ENCODE measurements around the gene PDE8A. TPM values are rescaled to one million over a fixed set of nuclear protein-coding genes. Genes with fewer than 3 reads are reported as not detected.
A peak's percentile ranks its signal among the peaks of the same experiment; 100 is the strongest.

The PDE8A gene
- total and polyA plus RNA-seq, 2 of the 13 experiments (the other 11 are each of a cell fraction or from before 2014, with no cell fraction given): 26.3 to 48.5 TPM

DNA sequence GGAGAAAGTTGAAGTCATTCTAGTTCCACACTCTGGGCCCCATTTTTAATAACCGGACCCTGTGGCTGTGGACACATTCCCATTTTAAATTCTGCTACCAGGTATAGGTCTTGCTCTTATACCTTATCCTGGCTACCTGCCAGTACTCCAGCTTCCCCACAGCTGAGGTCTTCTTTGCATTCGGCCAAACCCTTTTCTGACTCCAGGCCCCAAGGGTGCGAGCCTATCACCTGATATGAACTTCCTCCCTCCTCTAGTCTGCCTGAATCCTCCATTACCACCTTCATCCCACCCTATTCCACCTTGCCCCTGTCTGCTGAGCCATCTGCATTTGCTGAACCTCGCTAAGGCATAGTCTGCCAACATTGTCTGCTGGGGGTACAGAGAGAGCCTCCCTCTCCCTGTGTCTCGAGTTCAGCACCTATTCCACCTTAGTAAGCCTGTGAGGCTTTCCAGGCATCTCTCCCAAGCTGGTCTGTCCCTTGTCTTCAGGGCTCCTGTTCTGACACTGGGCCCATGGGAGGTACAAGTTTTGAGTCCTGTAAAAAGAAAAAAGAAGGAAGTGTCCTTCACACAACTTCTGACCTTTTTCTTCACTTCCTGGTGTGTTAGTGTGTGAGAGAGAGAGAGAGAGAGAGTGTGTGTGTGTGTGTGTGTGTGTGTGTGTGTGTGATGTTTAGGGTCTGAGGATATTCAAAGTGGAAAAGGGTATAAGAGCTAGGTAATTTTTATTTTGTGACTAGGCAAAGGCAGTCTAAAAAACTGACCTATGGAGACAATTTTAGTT is 27.0 kb downstream of the PDE8A start:
- intact Hi-C loops (cut with micrococcal nuclease; ENCODE audit: unreplicated experiment): no loop called here
- Histone ChIP-seq H2AFZ (ENCODE audit: low read length) (no peak overlapping the region), H4K20me1 (ENCODE audit: insufficient read depth, low read length) (peaks cover 6% of the 10 kb centered on the region), H3K4me3 (replicated peaks in 1 of 3; ENCODE audit: insufficient read depth in 1 of 3, low read depth in 2 of 3, low read length in 3 of 3) (no peak overlapping the region), H3K4me2 (ENCODE audit: low read depth, low read length) (no peak overlapping the region), H3K27ac (ENCODE audit: extremely low read length, insufficient read depth, low read length) (no peak overlapping the region), H3K36me3 (replicated peaks in 1 of 2; ENCODE audit: control insufficient read depth in 1 of 2, insufficient read depth in 2 of 2, low read length in 2 of 2) (no peaks in the 10 kb centered on the region), H3K79me2 (ENCODE audit: insufficient read depth, low read length) (peaks cover 86% of the 10 kb centered on the region), H3K9ac (ENCODE audit: insufficient read depth, low read depth, low read length) (no peak overlapping the region), H3K9me3 (ENCODE audit: low read length) (no peaks in the 10 kb centered on the region), H3K27me3 (ENCODE audit: control insufficient read depth in 1 of 2, insufficient read depth in 2 of 2, low read length in 2 of 2) (no peaks in the 10 kb centered on the region), H3K4me1 (ENCODE audit: insufficient read depth, low read length) (peaks cover 64% of the 10 kb centered on the region)
- ChIA-PET CTCF (ENCODE audit: low intra/inter-chr PET ratio, low total read pairs) (no interaction called here), POLR2A (interaction anchor here (1.7 kb wide), 1 partner anchor 28 kb away, joined by 5 read pairs; the partner anchor contains the start of gene PDE8A)
- TF ChIP-seq ZNF232 (CRISPR knock-in tag; IDR thresholded peaks at IDR 0.05; ENCODE audit: borderline replicate concordance) (no peak), MATR3 (CRISPR knock-in tag; IDR thresholded peaks at IDR 0.05) (no peak), ZNF850 (CRISPR knock-in tag; conservative IDR thresholded peaks at IDR 0.05) (no peak), RXRB (CRISPR knock-in tag; IDR thresholded peaks at IDR 0.05; ENCODE audit: borderline replicate concordance) (no peak), ZNF20 (CRISPR knock-in tag; IDR thresholded peaks at IDR 0.05) (no peak)
- TF ChIP-seq, protein P1, sequence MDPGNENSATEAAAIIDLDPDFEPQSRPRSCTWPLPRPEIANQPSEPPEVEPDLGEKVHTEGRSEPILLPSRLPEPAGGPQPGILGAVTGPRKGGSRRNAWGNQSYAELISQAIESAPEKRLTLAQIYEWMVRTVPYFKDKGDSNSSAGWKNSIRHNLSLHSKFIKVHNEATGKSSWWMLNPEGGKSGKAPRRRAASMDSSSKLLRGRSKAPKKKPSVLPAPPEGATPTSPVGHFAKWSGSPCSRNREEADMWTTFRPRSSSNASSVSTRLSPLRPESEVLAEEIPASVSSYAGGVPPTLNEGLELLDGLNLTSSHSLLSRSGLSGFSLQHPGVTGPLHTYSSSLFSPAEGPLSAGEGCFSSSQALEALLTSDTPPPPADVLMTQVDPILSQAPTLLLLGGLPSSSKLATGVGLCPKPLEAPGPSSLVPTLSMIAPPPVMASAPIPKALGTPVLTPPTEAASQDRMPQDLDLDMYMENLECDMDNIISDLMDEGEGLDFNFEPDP (CRISPR knock-in tag; conservative IDR thresholded peaks at IDR 0.05): no peak
- TF ChIP-seq, protein P2, sequence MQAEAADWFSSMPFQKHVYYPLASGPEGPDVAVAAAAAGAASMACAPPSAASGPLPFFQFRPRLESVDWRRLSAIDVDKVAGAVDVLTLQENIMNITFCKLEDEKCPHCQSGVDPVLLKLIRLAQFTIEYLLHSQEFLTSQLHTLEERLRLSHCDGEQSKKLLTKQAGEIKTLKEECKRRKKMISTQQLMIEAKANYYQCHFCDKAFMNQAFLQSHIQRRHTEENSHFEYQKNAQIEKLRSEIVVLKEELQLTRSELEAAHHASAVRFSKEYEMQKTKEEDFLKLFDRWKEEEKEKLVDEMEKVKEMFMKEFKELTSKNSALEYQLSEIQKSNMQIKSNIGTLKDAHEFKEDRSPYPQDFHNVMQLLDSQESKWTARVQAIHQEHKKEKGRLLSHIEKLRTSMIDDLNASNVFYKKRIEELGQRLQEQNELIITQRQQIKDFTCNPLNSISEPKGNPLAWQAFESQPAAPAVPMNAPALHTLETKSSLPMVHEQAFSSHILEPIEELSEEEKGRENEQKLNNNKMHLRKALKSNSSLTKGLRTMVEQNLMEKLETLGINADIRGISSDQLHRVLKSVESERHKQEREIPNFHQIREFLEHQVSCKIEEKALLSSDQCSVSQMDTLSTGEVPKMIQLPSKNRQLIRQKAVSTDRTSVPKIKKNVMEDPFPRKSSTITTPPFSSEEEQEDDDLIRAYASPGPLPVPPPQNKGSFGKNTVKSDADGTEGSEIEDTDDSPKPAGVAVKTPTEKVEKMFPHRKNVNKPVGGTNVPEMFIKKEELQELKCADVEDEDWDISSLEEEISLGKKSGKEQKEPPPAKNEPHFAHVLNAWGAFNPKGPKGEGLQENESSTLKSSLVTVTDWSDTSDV (CRISPR knock-in tag; IDR thresholded peaks at IDR 0.05): no peak
- ATAC-seq: peak; percentile 23; the same call in 1 of the 3 replicates
- no peak for DNase-seq (ENCODE audit: low spot score)
- 97% methylated on average over 5 of the region's 5 CpGs for WGBS (ENCODE audit: low lambda C conversion rate)
- in situ Hi-C loops (cut with HindIII; ENCODE audit: extremely low pct_ligation_motif_present, low pct_unique_long_range_greater_than_20kb): no loop called here
- BruUV-seq (replicated peaks): no TSS peak
- no peak for FAIRE-seq
